ENCODE measurements around the gene C11orf71.

The C11orf71 gene

GRCh38 chr11:114366331-114367243, 33.7 kb downstream of the C11orf71 start:
- DNase-seq (ENCODE audit: extremely low read depth, low read depth), result peak; percentile 47
- no peak overlapping the region for H3K4me3 ChIP-seq (replicated peaks; ENCODE audit: low read depth, low read length)
- TF ChIP-seq, protein P1, sequence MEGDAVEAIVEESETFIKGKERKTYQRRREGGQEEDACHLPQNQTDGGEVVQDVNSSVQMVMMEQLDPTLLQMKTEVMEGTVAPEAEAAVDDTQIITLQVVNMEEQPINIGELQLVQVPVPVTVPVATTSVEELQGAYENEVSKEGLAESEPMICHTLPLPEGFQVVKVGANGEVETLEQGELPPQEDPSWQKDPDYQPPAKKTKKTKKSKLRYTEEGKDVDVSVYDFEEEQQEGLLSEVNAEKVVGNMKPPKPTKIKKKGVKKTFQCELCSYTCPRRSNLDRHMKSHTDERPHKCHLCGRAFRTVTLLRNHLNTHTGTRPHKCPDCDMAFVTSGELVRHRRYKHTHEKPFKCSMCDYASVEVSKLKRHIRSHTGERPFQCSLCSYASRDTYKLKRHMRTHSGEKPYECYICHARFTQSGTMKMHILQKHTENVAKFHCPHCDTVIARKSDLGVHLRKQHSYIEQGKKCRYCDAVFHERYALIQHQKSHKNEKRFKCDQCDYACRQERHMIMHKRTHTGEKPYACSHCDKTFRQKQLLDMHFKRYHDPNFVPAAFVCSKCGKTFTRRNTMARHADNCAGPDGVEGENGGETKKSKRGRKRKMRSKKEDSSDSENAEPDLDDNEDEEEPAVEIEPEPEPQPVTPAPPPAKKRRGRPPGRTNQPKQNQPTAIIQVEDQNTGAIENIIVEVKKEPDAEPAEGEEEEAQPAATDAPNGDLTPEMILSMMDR (IDR thresholded peaks at IDR 0.05; ENCODE audit: low read depth, low read length, missing control alignments), result no peak

DNA sequence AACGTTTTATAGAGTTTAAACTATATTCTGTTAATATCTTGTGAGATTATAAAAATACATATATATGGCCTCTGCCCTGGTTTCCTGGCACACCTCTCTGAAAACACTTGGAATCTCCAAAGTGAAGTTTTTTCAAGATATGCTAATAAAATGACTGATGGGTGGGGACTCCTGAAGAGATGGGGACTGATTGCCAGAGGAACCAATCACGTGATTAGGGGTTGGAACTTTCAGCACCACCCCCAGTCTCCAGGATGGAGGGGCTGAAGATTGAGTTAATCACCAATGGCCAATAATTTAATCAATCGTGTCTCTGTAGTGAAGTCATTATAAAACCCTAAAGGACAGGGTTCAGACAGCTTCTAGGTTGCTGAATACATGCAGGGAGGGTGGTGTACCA, 37.4 kb downstream of the C11orf71 start:
- no peak for DNase-seq (ENCODE audit: extremely low read depth, low read depth)
- TF ChIP-seq, protein P1 (IDR thresholded peaks at IDR 0.05; ENCODE audit: low read depth, low read length, missing control alignments), result no peak
- H3K4me3 ChIP-seq (replicated peaks; ENCODE audit: low read depth, low read length), result no peak overlapping the region

DNA sequence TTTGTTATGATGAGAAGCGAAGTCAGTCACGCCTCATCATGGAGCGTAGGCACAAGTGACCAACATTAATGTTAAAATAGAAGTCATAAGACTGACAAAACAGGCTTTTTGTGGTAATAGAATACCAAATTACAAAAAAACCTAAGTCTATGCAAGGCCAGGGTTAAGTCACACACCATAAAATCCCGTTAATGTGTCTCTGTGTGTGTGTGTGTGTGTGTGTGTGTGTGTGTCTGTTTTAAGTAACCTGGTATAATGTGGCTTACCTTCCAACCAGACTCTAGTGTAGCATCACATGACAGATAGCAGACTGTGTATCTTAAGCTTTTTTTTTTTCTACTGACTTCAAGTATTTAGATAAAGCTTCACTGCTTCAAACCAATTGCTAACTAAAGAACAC, 38.0 kb downstream of the C11orf71 start:
- H3K4me3 ChIP-seq (replicated peaks; ENCODE audit: low read depth, low read length), result no peak overlapping the region

DNA sequence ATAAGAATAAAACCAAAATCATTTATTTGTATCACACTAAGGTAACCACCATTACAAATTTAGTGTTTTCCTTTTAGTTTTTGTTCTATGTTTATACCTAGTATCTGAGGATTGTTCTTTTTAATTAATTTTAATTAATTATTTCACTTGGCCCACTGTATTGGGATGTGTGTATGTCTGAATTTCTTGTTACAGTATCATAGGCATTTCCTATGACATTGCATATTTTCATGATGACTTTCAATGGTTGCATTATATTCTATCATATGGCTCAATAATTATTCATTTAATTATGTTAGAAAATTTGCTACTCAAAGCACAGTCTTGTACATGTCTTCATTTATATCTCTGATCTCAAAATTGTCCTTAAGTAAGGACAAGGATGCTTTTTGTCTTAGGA, 41.0 kb downstream of the C11orf71 start:
- no peak overlapping the region for H3K4me3 ChIP-seq (replicated peaks; ENCODE audit: low read depth, low read length)
- TF ChIP-seq, protein P1 (IDR thresholded peaks at IDR 0.05; ENCODE audit: low read depth, low read length, missing control alignments), result no peak
- DNase-seq (ENCODE audit: extremely low read depth, low read depth), result no peak

More for the DNA sequence above, 38.0 kb downstream of the C11orf71 start:
- TF ChIP-seq, protein P1 (IDR thresholded peaks at IDR 0.05; ENCODE audit: low read depth, low read length, missing control alignments), result no peak
- DNase-seq (ENCODE audit: extremely low read depth, low read depth), result no peak

DNA sequence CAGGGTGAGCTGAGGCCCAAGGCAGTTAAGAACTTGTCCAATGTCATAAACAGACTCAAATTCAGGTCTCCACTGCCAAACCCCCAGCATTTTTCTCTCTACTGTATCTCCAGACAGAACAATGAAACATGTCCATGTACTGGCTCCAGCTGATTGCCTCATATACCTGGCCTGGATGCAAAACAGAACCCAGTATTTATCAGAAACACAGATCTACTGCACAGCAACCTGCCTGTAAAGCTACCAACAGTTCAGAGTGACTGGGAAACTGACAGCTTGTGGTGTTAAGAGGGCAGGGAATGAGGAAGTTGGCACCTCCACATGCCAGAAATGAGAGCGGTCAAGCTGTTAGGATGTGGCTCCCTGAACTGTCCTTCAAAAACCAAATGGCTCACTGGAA, 41.6 kb downstream of the C11orf71 start:
- TF ChIP-seq, protein P1 (IDR thresholded peaks at IDR 0.05; ENCODE audit: low read depth, low read length, missing control alignments), result no peak
- no peak overlapping the region for H3K4me3 ChIP-seq (replicated peaks; ENCODE audit: low read depth, low read length)
- DNase-seq (ENCODE audit: extremely low read depth, low read depth), result no peak

DNA sequence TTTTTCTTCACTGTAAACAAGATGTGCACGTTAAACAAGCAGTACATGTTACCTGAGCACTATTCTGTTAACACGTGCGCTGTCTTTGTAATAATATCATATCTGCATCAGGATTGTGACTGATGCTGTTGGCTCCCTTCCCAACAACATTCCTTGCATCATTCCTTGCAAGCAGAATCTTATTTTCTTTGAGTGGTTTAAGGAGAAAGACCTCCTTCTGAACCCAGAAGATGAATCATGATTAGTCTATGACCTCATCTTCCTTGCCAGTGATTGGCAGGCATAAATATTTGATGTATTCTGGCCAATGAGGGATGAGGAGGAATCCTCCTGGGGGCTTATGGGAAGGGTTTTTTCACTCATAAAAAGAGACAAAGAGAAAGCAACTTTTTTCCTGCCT, 46.2 kb downstream of the C11orf71 start:
- no peak overlapping the region for H3K4me3 ChIP-seq (replicated peaks; ENCODE audit: low read depth, low read length)
- DNase-seq (ENCODE audit: extremely low read depth, low read depth), result peak; percentile 47
- TF ChIP-seq, protein P1 (IDR thresholded peaks at IDR 0.05; ENCODE audit: low read depth, low read length, missing control alignments), result no peak

All from HFF-Myc (cell line).